ENCODE results near the gene ZBTB25.

ZBTB25 gene

GRCh38 chr14:64488590-64489099, 15.0 kb downstream of the ZBTB25 start:
- no peak overlapping the region for H3K27ac ChIP-seq
- no peak for DNase-seq (ENCODE audit: low read depth, low spot score)

- DNase-seq (ENCODE audit: low read depth, low spot score): no peak
- no peak overlapping the region for H3K27ac ChIP-seq
Measured at GRCh38 chr14:64478634-64479250, 24.9 kb downstream of the ZBTB25 start.

- no peak overlapping the region for H3K27ac ChIP-seq
- DNase-seq (ENCODE audit: low read depth, low spot score): no peak
Measured at GRCh38 chr14:64476438-64476837, 27.2 kb downstream of the ZBTB25 start.

- H3K27ac ChIP-seq: no peak overlapping the region
- no peak for DNase-seq (ENCODE audit: low read depth, low spot score)
Measured at GRCh38 chr14:64475585-64476273, 27.9 kb downstream of the ZBTB25 start.

- H3K27ac ChIP-seq: no peak overlapping the region
- no peak for DNase-seq (ENCODE audit: low read depth, low spot score)
Measured at GRCh38 chr14:64474698-64475097, 28.9 kb downstream of the ZBTB25 start.

- H3K27ac ChIP-seq: no peak overlapping the region
Measured at GRCh38 chr14:64474041-64474440, 29.6 kb downstream of the ZBTB25 start.

GRCh38 chr14:64468451-64468850, 35.2 kb downstream of the ZBTB25 start:
- no peak for DNase-seq (ENCODE audit: low read depth, low spot score)
- no peak overlapping the region for H3K27ac ChIP-seq

More at GRCh38 chr14:64474041-64474440, 29.6 kb downstream of the ZBTB25 start:
- no peak for DNase-seq (ENCODE audit: low read depth, low spot score)

- no peak for DNase-seq (ENCODE audit: low read depth, low spot score)
- no peak overlapping the region for H3K27ac ChIP-seq
Measured at GRCh38 chr14:64467566-64467965, 36.1 kb downstream of the ZBTB25 start.

GRCh38 chr14:64467101-64467500, 36.5 kb downstream of the ZBTB25 start:
- DNase-seq (ENCODE audit: low read depth, low spot score): no peak

GRCh38 chr14:64465831-64466554, 37.6 kb downstream of the ZBTB25 start:
- H3K27ac ChIP-seq: no peak overlapping the region
- no peak for DNase-seq (ENCODE audit: low read depth, low spot score)

More at GRCh38 chr14:64467101-64467500, 36.5 kb downstream of the ZBTB25 start:
- no peak overlapping the region for H3K27ac ChIP-seq

- no peak for DNase-seq (ENCODE audit: low read depth, low spot score)
- no peak within 1 kb of the TSS for H3K27ac ChIP-seq
Measured at GRCh38 chr14:64465191-64465822, 38.3 kb downstream of the ZBTB25 start, which contains the start of gene AKAP5. AKAP5 (plus strand) TSS chr14:64465499; CDS start chr14:64468395, 2,896 bp downstream.

GRCh38 chr14:64464651-64465050, 39.0 kb downstream of the ZBTB25 start:
- DNase-seq (ENCODE audit: low read depth, low spot score): no peak
- H3K27ac ChIP-seq: no peak overlapping the region

- no peak for DNase-seq (ENCODE audit: low read depth, low spot score)
- H3K27ac ChIP-seq: no peak overlapping the region
Measured at GRCh38 chr14:64463873-64464272, 39.8 kb downstream of the ZBTB25 start.

GRCh38 chr14:64463195-64463594, 40.4 kb downstream of the ZBTB25 start:
- no peak for DNase-seq (ENCODE audit: low read depth, low spot score)
- no peak overlapping the region for H3K27ac ChIP-seq

GRCh38 chr14:64461221-64461620, 42.4 kb downstream of the ZBTB25 start:
- no peak for DNase-seq (ENCODE audit: low read depth, low spot score)
- no peak overlapping the region for H3K27ac ChIP-seq

GRCh38 chr14:64459405-64460136, 44.1 kb downstream of the ZBTB25 start:
- H3K27ac ChIP-seq: no peak overlapping the region
- DNase-seq (ENCODE audit: low read depth, low spot score): no peak

GRCh38 chr14:64454671-64455070, 49.0 kb downstream of the ZBTB25 start:
- no peak overlapping the region for H3K27ac ChIP-seq
- no peak for DNase-seq (ENCODE audit: low read depth, low spot score)

- no peak overlapping the region for H3K27ac ChIP-seq
Measured at GRCh38 chr14:64450255-64450654, 53.4 kb downstream of the ZBTB25 start.

GRCh38 chr14:64447876-64448670, 55.6 kb downstream of the ZBTB25 start:
- no peak overlapping the region for H3K27ac ChIP-seq
- no peak for DNase-seq (ENCODE audit: low read depth, low spot score)

More at GRCh38 chr14:64450255-64450654, 53.4 kb downstream of the ZBTB25 start:
- no peak for DNase-seq (ENCODE audit: low read depth, low spot score)
